ENCODE measurements around the gene IRAK1. TPM values are rescaled to one million over a fixed set of nuclear protein-coding genes. Genes with fewer than 3 reads are reported as not detected.

Gene IRAK1
- total and polyA plus RNA-seq, 2 donors (not counting 3 experiments of a cell fraction or from before 2014, with no cell fraction given) = 63.6 to 138 TPM

GRCh38 chrX:154038656-154039055 lies 19.0 kb upstream of the IRAK1 start:
- no peaks in the 10 kb centered on the region for H3K27me3 ChIP-seq (ENCODE audit: control insufficient read depth in 2 of 2, insufficient read depth in 2 of 2, low read length in 2 of 2)
- peaks cover 11% of the 10 kb centered on the region for H3K4me1 ChIP-seq (ENCODE audit: control insufficient read depth, extremely low read depth, insufficient read depth, low read length)
- BruUV-seq (replicated peaks) = no TSS peak
- TF ChIP-seq CTCF (IDR thresholded peaks at IDR 0.05; ENCODE audit: extremely low read depth in 1 of 2, insufficient read depth in 1 of 2, low read depth in 1 of 2, low read length in 2 of 2) (no peak), GATA2 (IDR thresholded peaks at IDR 0.05; ENCODE audit: insufficient read depth, insufficient read length, low read depth, low read length) (no peak), EZH2 (IDR thresholded peaks at IDR 0.05; ENCODE audit: borderline replicate concordance, low read depth, low read length, severe bottlenecking) (no peak), JUN (IDR thresholded peaks at IDR 0.05; ENCODE audit: borderline replicate concordance, insufficient read depth, insufficient read length, low read depth) (no peak), FOS (IDR thresholded peaks at IDR 0.05; ENCODE audit: borderline replicate concordance, insufficient read depth, low read length) (no peak), MYC (IDR thresholded peaks at IDR 0.05; ENCODE audit: low read depth, low read length) (no peak), POLR2AphosphoS5 (IDR thresholded peaks at IDR 0.05; ENCODE audit: insufficient read depth, low read depth, low read length) (no peak), MAX (IDR thresholded peaks at IDR 0.05; ENCODE audit: insufficient read depth, insufficient read length) (no peak), POLR2A (IDR thresholded peaks at IDR 0.05; ENCODE audit: low read depth, low read length) (no peak)
- POLR2A ChIA-PET = no interaction called here
- peaks cover 0 to 3% of the 10 kb centered on the region in 2 experiments for H3K36me3 ChIP-seq (ENCODE audit: control insufficient read depth in 2 of 2, extremely low read depth in 1 of 2, insufficient read depth in 2 of 2, low read length in 2 of 2)
- CTCF ChIA-PET = interaction anchor here (0.6 kb wide), 1 partner anchor 39 kb away, joined by 4 read pairs; no protein-coding TSS in a partner anchor
- no peak overlapping the region for H3K27ac ChIP-seq (ENCODE audit: insufficient read depth, low read depth, low read length)
- DNase-seq (ENCODE audit: low read depth, low spot score) (no peak), FAIRE-seq (no peak)
- H4K20me1 ChIP-seq (replicated peaks; ENCODE audit: control insufficient read depth, extremely low read depth, insufficient read depth, low read length) = no peaks in the 10 kb centered on the region
- no peaks in the 10 kb centered on the region for H3K9me3 ChIP-seq (replicated peaks; ENCODE audit: control insufficient read depth, insufficient read depth, low read length)
- intact Hi-C loops (cut with micrococcal nuclease) = no loop called here
- dilution Hi-C loops (cut with MboI; ENCODE audit: extremely low pct_ligation_motif_present, low sequenced_read_pairs) = no loop called here
- H2AFZ ChIP-seq (ENCODE audit: low read depth, low read length) = no peak overlapping the region
- H3K9me1 ChIP-seq (replicated peaks; ENCODE audit: control insufficient read depth, extremely low read depth, insufficient read depth, low read length) = no peaks in the 10 kb centered on the region
- H3K79me2 ChIP-seq (ENCODE audit: control insufficient read depth, insufficient read depth, low read length) = peaks cover 42% of the 10 kb centered on the region
- H3K9ac ChIP-seq (replicated peaks; ENCODE audit: extremely low read depth, insufficient read depth, low read length) = no peak overlapping the region
- H3K4me2 ChIP-seq (ENCODE audit: insufficient read depth, low read length) = no peak overlapping the region
- no peak overlapping the region for H3K4me3 ChIP-seq (replicated peaks in 1 of 3; ENCODE audit: insufficient read depth in 1 of 3, low read depth in 1 of 3, low read length in 3 of 3)

Data from endothelial cell of umbilical vein (primary cell).